Daoy (cell line): Measurements from ENCODE around the gene UBL5. TPM values are rescaled to one million over a fixed set of nuclear protein-coding genes. Genes with fewer than 3 reads are reported as not detected.
A peak's percentile ranks its signal among the peaks of the same experiment; 100 is the strongest.
"Not testable (repeated sequence)": the region's sequence is repeated elsewhere in the genome, so short reads cannot be mapped to it uniquely, and the experiment has no call there.

Source experiments
- DNase-seq: peaks from one replicate; pipeline ENCODE4 v3.0.0-alpha.2; 2015; ENCODE audit warnings: low read depth
- total RNA-seq: library from RNA; depleted of rRNA; stranded (reverse); fragments of >200 nt; shearing (Covaris generic); gene quantifications from 2 replicates; pipeline ENCODE4 v1.2.3, GENCODE V29; 2014; rRNA removed

Gene UBL5
- total RNA-seq, result 467 and 704 TPM in 2 replicates

- peak; percentile 91 for DNase-seq
Observed at GRCh38 chr19:9827289-9828238, at the start of gene UBL5. Gene UBL5 (plus strand): TSS chr19:9827918. CDS start chr19:9828338, 420 bp downstream.

GRCh38 chr19:9782338-9782737, 45.4 kb upstream of the UBL5 start:
- no peak for DNase-seq

- DNase-seq, result not testable (repeated sequence)
Observed at GRCh38 chr19:9784163-9784496, 43.6 kb upstream of the UBL5 start.

GRCh38 chr19:9785367-9786331, 42.1 kb upstream of the UBL5 start:
- peak; percentile 93 for DNase-seq

- DNase-seq, result no peak
Observed at GRCh38 chr19:9786342-9786741, 41.4 kb upstream of the UBL5 start.

- DNase-seq, result no peak
Observed at GRCh38 chr19:9786819-9787218, 40.9 kb upstream of the UBL5 start.

GRCh38 chr19:9788604-9789003, 39.1 kb upstream of the UBL5 start:
- DNase-seq, result not testable (repeated sequence)

GRCh38 chr19:9789066-9789465, 38.7 kb upstream of the UBL5 start:
- no peak for DNase-seq

- DNase-seq, result not testable (repeated sequence)
Observed at GRCh38 chr19:9789579-9789978, 38.1 kb upstream of the UBL5 start.

GRCh38 chr19:9791073-9791367, 36.7 kb upstream of the UBL5 start:
- not testable (repeated sequence) for DNase-seq

- peak; percentile 91 for DNase-seq
Observed at GRCh38 chr19:9791552-9792205, 36.0 kb upstream of the UBL5 start.

- DNase-seq, result peak; percentile 76
Observed at GRCh38 chr19:9792206-9793070, 35.3 kb upstream of the UBL5 start.

GRCh38 chr19:9793071-9793591, 34.6 kb upstream of the UBL5 start:
- no peak for DNase-seq

- peak; percentile 83 for DNase-seq
Observed at GRCh38 chr19:9796113-9796773, 31.5 kb upstream of the UBL5 start.

- DNase-seq, result no peak
Observed at GRCh38 chr19:9797871-9798270, 29.8 kb upstream of the UBL5 start.

- DNase-seq, result no peak
Observed at GRCh38 chr19:9799162-9799561, 28.6 kb upstream of the UBL5 start.

GRCh38 chr19:9801976-9802375, 25.7 kb upstream of the UBL5 start:
- no peak for DNase-seq

- no peak for DNase-seq
Observed at GRCh38 chr19:9806803-9807202, 20.9 kb upstream of the UBL5 start.

- no peak for DNase-seq
Observed at GRCh38 chr19:9808855-9809824, 18.6 kb upstream of the UBL5 start.
